Vagina (tissue), 2 donors: ENCODE results near the gene OPRD1.

ENCODE experiments used
- CTCF ChIP-seq, 3 experiments: fragments of 450-650 bp in 2 of 3; fragments of 200-600 bp in 1 of 3; sonication (generic) in 1 of 3; IDR thresholded peaks; one replicate each; pipeline ENCODE4 v1.5.1; 2017 to 2019; ENCODE audit warnings: antibody characterized with exemption in 3 of 3, mild to moderate bottlenecking in 2 of 3, moderate library complexity in 2 of 3
- POLR2A ChIP-seq, 2 donors: fragments of 450-650 bp; IDR thresholded peaks; one replicate each; pipeline ENCODE4 v1.6.1; 2017; ENCODE audit warnings: antibody characterized with exemption in 2 of 2, mild to moderate bottlenecking in 2 of 2, moderate library complexity in 2 of 2

DNA sequence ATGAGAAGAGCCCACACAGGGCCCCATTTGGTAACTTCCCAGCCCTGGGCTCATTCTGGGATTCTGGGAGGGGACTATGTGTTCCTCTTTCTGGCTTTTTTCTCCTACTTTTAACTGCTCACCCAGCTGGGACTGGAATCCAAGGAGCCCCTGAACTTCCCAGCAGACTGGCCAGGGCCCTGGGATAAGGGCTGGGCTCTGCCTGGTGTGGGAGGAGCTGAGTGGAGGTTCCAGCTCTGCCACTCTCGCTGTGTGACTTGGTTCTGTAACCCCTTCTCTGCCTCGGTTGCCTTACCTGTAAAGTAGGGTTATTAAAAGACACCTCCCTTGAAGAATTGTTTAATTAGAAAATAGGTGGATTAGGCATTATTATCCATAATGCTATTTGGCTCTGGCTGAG, 82.8 kb downstream of the OPRD1 start:
- TF ChIP-seq POLR2A (IDR thresholded peaks at IDR 0.05) (no peak), CTCF (IDR thresholded peaks at IDR 0.05) (no peak)
